ENCODE measurements around the gene FAM184A. TPM values are rescaled to one million over a fixed set of nuclear protein-coding genes. Genes with fewer than 3 reads are reported as not detected.

Gene FAM184A
- total and polyA plus RNA-seq, 2 of the 8 experiments (the other 6 are each of a cell fraction or from before 2014, with no cell fraction given) = 6.3 to 11.3 TPM

- TF ChIP-seq MAX (IDR thresholded peaks at IDR 0.05) (peak; percentile 67), USF2 (IDR thresholded peaks at IDR 0.05; ENCODE audit: low read length) (no peak), ATF2 (IDR thresholded peaks at IDR 0.05; ENCODE audit: low read length) (no peak), SUZ12 (IDR thresholded peaks at IDR 0.05; ENCODE audit: low read length) (no peak), ASH2L (IDR thresholded peaks at IDR 0.05; ENCODE audit: low read length) (peak; percentile 75), SRF (IDR thresholded peaks at IDR 0.05; ENCODE audit: low read depth, low read length) (no peak), TEAD4 (IDR thresholded peaks at IDR 0.05; ENCODE audit: low read depth, low read length) (no peak), NRF1 (IDR thresholded peaks at IDR 0.05; ENCODE audit: low read depth, low read length) (no peak), TAF1 (IDR thresholded peaks at IDR 0.05; ENCODE audit: low read depth, low read length) (peak; percentile 52; the same call in 1 of the 2 replicates), POLR2A (IDR thresholded peaks at IDR 0.05; ENCODE audit: control extremely low read depth in 1 of 2, low read depth in 2 of 2, low read length in 2 of 2) (peak in 1 of 2 experiments; percentile 52; a peak in 2 of 3 replicates), HDAC2 (IDR thresholded peaks at IDR 0.05; ENCODE audit: borderline replicate concordance in 1 of 2, low read depth in 2 of 2, low read length in 2 of 2) (no peak), GTF2F1 (IDR thresholded peaks at IDR 0.05; ENCODE audit: borderline replicate concordance, low read depth, low read length) (no peak), SP1 (IDR thresholded peaks at IDR 0.05; ENCODE audit: low read depth, low read length) (no peak), SIRT6 (IDR thresholded peaks at IDR 0.05; ENCODE audit: low read length) (no peak), KDM5A (IDR thresholded peaks at IDR 0.05; ENCODE audit: low read length) (no peak), E2F6 (IDR thresholded peaks at IDR 0.05) (peak; percentile 74; the same call in 1 of the 2 replicates), JUND (IDR thresholded peaks at IDR 0.05; ENCODE audit: low read length) (no peak), SAP30 (IDR thresholded peaks at IDR 0.05; ENCODE audit: insufficient read depth, insufficient replicate concordance, low read length) (no peak), BRCA1 (IDR thresholded peaks at IDR 0.05; ENCODE audit: low read depth, low read length) (no peak), MAFK (IDR thresholded peaks at IDR 0.05; ENCODE audit: low read depth, low read length) (no peak), CEBPB (IDR thresholded peaks at IDR 0.05; ENCODE audit: low read depth, low read length) (0 out of 2 replicates have a peak, but pooled peaks have one; percentile 3), CHD1 (IDR thresholded peaks at IDR 0.05; ENCODE audit: low read depth, low read length) (no peak)
Measured at GRCh38 chr6:119077643-119078375, 655 bp downstream of the FAM184A start (continued).
